Measurements from ENCODE around the gene OR10J4.
"Not testable (repeated sequence)": the region's sequence is repeated elsewhere in the genome, so short reads cannot be mapped to it uniquely, and the experiment has no call there.

The OR10J4 gene

GRCh38 chr1:159431904-159432303 is at the start of gene OR10J4:
Gene OR10J4 (plus strand): TSS chr1:159432204.
- no peak for DNase-seq (ENCODE audit: low read depth, low spot score)

- DNase-seq (ENCODE audit: low read depth, low spot score) = no peak
Measured at GRCh38 chr1:159406821-159407220, 25.2 kb upstream of the OR10J4 start.

GRCh38 chr1:159408862-159409400 is 23.1 kb upstream of the OR10J4 start:
- no peak for DNase-seq (ENCODE audit: low read depth, low spot score)

DNA sequence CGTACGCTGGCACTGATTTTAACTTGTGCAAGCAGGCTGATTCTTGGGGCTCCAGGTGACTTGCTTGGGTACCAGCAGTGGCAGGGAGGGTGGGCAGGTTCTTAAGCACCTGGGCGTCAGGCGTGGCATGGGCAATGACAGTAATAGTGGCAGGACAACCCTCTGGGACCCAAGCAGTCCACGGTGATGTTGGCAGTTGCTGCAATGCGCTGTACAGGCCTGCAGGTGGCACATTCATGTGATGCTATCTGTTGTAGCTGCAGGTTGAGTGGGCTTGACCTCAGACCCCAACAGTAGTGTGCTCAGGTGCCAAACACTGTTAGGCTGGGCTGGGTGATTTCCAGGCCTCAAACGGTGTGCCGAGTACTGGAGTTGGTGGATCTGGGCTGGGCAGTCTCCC is 10.2 kb upstream of the OR10J4 start:
- DNase-seq (ENCODE audit: low read depth, low spot score) = no peak

DNA sequence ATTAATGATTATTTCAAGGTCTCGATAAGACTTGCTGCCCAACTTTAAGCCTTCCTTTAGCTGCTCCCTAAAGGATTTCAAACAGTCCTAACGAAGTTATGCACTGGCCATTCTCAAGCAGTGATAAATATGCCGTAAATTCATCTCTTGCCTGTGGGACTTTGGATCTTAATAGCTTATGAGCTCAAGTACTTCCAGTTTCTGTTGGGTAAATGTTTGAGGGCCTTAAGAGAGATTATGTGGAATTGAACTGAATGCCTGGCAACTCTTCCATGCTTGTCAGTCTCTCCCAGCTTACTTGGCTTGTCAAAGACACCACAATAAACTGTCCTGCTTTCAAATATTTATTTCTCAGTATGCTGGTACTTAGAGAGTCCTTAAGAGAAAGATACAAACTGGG is 3.5 kb upstream of the OR10J4 start:
- DNase-seq (ENCODE audit: low read depth, low spot score) = no peak

DNA sequence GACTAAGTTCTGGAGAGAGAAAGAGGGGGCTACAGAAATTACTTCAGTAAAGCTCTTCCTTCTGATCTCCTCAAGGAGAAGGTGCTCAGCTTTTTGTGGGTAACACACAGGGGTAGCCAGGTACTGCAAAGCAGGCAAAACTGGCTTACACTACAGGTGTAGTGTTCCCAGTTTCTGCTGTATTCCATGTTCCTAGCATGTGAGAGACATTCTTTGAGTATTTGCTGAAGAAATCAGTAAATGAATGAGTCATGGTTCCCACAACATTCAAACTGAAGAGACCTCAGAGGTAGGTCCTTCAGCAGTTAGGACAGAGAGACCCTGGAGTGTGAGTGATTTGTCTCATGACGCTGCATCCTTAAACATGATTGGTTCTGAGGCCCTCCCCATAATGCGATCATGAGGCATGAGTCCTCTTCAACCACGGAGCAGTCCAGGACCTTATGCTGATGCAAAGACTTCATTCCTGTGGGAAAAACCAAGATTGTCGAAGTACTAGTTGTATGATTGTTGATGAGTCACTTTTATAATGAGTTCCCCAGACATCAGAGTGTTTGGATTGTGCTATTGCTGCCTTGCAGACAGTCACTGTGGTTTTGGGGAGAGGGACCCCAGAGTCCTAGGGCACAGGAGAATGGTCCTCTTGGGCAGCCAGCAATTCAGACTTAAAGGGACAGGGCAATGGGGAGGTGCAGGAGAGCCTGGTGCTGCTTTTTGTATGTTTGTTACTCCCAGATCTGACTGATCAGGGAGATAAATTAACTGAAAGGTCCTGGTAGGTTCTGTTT is 2.7 kb upstream of the OR10J4 start:
- no peak for DNase-seq (ENCODE audit: low read depth, low spot score)

GRCh38 chr1:159430985-159431384 is 1.0 kb upstream of the OR10J4 start:
- no peak for DNase-seq (ENCODE audit: low read depth, low spot score)

DNA sequence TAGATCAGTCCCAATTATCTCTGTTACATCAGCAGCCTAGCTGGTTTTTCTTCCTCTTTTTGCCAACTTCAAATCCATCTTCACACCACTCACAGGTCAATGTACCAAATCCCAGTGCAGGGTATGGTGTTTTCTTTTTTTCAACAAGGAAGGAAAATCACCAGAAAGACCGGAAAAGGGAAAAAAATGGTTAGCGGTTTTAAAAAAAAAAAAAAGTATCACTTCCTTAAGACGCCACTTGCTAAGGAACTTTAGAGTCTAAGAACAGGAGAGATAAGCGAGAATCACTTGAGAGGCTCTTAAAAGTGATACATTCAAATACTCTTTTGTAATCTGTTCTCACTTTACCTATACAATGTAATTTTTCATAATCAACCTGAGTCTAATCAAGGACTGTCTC is 4.5 kb downstream of the OR10J4 start:
- no peak for DNase-seq (ENCODE audit: low read depth, low spot score)

DNA sequence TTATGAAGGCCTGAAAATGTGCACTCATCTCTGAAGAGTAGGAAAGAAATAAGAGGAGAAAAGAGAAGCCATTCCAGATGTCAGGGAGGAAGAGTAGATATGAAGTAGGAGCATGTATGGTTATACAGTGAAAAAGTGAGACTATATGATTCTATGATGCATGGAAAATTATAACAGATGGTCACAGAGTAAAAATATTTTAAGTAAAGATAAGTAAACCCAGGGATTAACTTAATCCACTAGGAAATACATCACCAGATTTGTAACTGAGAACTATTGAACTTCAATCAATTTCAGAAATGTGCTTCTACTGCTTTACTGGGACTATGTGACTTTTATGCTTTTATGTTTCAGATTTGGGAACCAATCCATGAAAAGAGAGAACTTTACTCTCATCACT is 7.4 kb downstream of the OR10J4 start, which contains the start of gene OR10J1:
OR10J1 (plus strand) TSS at position 301 of the 400 bp plus-strand sequence; CDS start at position 371, 70 bp downstream.
- DNase-seq (ENCODE audit: low read depth, low spot score) = no peak

DNA sequence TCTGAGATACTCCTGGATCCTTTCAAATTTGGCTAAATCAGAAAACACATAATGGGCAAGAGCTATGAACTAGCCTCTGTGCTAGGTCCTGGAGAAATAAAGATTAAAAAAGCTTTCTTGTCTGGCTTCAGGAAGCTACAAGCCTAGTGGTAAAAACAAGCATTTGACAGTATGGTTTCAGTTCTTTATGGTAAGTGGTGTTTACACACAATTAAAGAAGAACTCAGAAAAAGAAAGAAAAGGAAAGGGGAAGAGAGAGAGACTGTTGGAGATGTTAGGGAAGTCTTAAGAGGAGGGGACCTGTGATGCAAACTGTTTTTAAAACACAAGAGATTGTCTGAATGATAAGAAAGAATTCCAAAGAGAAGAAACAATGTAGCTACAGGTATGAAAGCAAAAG is 9.4 kb downstream of the OR10J4 start:
- no peak for DNase-seq (ENCODE audit: low read depth, low spot score)

DNA sequence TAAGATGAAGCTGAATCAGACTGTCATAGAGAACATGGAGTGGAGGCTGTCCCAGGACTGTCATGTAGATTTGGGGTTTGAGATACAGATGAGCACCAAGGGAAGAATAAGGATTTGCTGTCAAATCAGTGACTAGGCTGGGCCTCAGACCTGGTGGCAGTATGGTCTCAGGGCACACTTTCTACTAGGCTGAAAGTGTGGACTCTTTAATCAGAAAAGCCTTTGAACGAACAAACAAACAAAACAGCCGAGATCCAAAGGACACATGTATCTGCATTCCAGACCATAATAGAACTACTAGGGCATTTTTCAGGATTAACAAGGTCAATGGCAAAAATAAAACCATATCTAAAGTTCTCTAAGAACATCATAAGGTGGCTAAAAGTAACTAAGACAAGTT is 10.4 kb downstream of the OR10J4 start:
- DNase-seq (ENCODE audit: low read depth, low spot score) = no peak

DNA sequence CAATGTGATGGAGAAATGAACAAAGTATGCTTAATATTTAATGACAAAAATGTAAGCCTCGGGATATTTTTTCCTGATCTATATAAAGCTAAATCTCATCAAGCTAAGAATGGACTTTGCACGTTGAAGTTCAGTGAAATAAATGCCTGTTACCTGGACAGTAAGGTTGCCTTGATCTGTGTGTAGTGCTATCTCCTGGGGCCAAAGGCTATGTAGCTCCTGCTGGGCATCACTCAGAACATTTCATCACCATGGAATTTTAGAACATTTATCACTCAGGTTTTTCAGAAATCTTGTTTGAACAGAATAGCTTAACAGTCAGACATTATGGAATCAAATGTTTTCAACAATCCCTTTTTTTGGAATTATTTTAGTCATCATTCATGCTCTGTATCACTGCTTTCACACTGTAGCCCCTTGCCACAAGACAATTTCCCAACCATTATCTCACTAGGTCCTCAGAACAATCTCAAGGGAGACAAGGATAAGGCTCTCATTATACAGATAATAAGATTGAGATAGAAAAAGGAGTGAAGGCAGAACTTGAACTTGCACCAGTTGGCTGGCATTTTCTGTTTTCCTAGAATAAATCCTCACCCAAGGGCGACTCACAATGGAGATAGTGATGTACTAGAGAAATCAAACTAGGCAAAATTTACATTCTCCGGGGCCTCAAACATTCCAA is 11.2 kb downstream of the OR10J4 start:
- DNase-seq (ENCODE audit: low read depth, low spot score) = no peak

- no peak for DNase-seq (ENCODE audit: low read depth, low spot score)
Measured at GRCh38 chr1:159444511-159444910, 12.5 kb downstream of the OR10J4 start.

GRCh38 chr1:159448181-159448580 is 16.2 kb downstream of the OR10J4 start:
- DNase-seq (ENCODE audit: low read depth, low spot score) = no peak

DNA sequence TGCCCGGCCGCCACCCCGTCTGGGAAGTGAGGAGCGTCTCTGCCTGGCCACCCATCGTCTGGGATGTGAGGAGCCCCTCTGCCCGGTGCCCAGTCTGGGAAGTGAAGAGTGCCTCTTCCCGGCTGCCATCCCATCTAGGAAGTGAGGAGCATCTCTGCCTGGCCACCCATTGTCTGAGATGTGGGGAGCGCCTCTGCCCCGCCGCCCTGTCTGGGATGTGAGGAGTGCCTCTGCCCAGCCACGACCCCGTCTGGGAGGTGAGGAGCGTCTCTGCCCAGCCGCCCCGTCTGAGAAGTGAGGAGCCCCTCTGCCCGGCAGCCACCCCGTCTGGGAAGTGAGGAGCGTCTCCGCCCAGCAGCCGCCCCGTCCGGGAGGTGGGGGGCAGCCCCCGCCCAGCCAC is 17.6 kb downstream of the OR10J4 start:
- DNase-seq (ENCODE audit: low read depth, low spot score) = not testable (repeated sequence)

- no peak for DNase-seq (ENCODE audit: low read depth, low spot score)
Measured at GRCh38 chr1:159459551-159459950, 27.5 kb downstream of the OR10J4 start.

DNA sequence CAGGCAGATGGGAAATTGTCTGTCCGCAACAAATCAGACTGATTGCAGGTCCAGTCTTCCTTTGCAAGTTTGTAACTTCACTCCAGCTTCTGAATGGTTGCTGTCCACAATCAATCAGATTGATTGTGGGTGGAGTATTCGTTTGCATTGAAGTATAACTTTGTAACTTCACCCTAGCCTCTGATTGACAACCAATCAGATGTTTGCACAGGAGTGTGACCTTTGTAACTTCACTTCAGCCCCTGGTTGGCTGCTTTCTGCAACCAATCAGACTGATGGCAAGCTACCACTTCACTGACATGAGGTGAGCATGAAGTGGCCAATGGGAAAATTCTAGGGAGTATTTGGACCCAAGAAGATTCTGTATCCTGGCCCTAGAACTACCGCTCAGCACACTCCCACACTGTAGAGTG is 33.2 kb downstream of the OR10J4 start:
- no peak for DNase-seq (ENCODE audit: low read depth, low spot score)

GRCh38 chr1:159468321-159468720 is 36.3 kb downstream of the OR10J4 start:
- DNase-seq (ENCODE audit: low read depth, low spot score) = no peak

GRCh38 chr1:159469921-159470533 is 38.0 kb downstream of the OR10J4 start:
- no peak for DNase-seq (ENCODE audit: low read depth, low spot score)

DNA sequence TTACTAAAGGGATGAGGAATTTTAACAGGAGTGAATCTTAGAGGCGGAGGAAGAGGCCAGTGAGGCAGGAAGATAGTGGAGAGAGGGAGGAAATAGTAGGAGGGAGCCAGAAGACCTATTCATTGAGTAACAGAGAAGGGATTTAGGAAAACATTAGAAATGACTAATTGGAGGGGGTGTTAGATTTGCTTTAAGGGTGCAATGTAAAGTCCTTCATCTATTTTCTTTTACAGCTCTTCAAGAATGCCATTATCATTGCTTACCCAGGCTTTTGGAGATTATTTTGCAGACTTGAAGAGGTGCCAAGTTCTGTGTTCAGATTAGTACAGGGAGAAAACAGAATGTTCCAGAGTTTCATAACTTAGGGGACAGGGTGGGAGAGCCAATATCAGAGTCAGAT is 41.3 kb downstream of the OR10J4 start:
- DNase-seq (ENCODE audit: low read depth, low spot score) = no peak

GRCh38 chr1:159474926-159475325 is 42.9 kb downstream of the OR10J4 start:
- no peak for DNase-seq (ENCODE audit: low read depth, low spot score)
